Measurements from ENCODE around the gene BTN3A1. TPM values are rescaled to one million over a fixed set of nuclear protein-coding genes. Genes with fewer than 3 reads are reported as not detected.

Gene BTN3A1
- total RNA-seq, 4 donors from 2014 or later = 2.5 to 3.5 (median 3.1) TPM

DNA sequence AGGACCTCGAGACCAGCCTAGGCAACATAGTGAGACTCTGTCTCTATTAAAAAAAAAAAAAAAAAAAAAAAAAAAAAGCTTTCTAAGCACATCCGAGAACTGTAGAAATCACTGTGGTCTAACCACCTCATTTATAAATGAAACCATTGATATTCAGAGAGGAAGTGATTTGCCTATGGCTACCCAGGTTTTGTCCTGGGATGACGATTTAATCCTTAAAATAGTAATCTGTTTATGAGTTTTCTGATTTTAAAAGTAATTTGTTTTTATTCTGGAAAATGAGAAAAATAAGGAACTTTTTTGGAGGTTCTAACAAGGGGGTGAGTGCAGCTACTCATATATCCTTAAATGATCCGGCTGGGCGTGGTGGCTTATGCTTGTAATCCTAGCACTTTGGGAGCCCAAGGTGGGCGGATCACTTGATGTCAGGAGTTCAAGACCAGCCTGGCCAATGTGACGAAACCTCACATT, 43.5 kb upstream of the BTN3A1 start:
- Histone ChIP-seq H3K27ac (no peak overlapping the region), H3K36me3 (no peaks in the 10 kb centered on the region), H3K4me3 (no peak overlapping the region), H3K27me3 (no peaks in the 10 kb centered on the region), H3K4me1 (no peaks in the 10 kb centered on the region), H3K9me3 (no peaks in the 10 kb centered on the region)
- in situ Hi-C loops (cut with MboI; ENCODE audit: low sequenced_read_pairs in 4 of 4) = no loop called here
- no peak for DNase-seq
- ATAC-seq = no peak
- TF ChIP-seq, protein P1, sequence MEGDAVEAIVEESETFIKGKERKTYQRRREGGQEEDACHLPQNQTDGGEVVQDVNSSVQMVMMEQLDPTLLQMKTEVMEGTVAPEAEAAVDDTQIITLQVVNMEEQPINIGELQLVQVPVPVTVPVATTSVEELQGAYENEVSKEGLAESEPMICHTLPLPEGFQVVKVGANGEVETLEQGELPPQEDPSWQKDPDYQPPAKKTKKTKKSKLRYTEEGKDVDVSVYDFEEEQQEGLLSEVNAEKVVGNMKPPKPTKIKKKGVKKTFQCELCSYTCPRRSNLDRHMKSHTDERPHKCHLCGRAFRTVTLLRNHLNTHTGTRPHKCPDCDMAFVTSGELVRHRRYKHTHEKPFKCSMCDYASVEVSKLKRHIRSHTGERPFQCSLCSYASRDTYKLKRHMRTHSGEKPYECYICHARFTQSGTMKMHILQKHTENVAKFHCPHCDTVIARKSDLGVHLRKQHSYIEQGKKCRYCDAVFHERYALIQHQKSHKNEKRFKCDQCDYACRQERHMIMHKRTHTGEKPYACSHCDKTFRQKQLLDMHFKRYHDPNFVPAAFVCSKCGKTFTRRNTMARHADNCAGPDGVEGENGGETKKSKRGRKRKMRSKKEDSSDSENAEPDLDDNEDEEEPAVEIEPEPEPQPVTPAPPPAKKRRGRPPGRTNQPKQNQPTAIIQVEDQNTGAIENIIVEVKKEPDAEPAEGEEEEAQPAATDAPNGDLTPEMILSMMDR (IDR thresholded peaks at IDR 0.05 in 4 of 5, conservative IDR thresholded peaks at IDR 0.05 in 1 of 5) = no peak
- no peak for TF ChIP-seq POLR2A (IDR thresholded peaks at IDR 0.05)
- intact Hi-C loops (cut with DNase I; ENCODE audit: low total_unique reads) = no loop called here

DNA sequence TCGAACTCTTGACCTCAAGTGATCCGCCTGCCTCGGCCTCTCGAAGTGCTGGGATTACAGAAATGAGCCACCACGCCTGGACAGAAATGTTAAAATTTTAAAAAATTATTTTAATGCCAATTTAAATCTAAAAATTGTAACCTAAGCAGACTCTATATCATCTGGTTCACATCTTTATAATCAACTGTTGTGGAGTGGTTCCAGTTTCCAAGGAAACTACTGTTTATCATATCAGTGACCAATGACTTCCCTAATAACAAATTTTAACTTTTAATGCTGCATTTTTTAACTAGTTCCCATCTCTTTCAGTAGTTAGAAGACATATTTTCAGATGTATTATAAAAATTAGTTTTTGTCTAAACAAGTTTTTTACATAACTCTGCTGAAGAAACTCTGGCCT, 42.3 kb upstream of the BTN3A1 start:
- no peak for ATAC-seq
- H3K27me3 ChIP-seq = no peaks in the 10 kb centered on the region
- no peak for DNase-seq
- H3K4me3 ChIP-seq = no peak overlapping the region
- TF ChIP-seq POLR2A (IDR thresholded peaks at IDR 0.05) = no peak
- TF ChIP-seq, protein P1 (IDR thresholded peaks at IDR 0.05 in 4 of 5, conservative IDR thresholded peaks at IDR 0.05 in 1 of 5) = no peak
- no peaks in the 10 kb centered on the region for H3K36me3 ChIP-seq
- H3K9me3 ChIP-seq = no peaks in the 10 kb centered on the region
- H3K27ac ChIP-seq = no peak overlapping the region
- peaks cover 5 to 8% of the 10 kb centered on the region in 2 donors for H3K4me1 ChIP-seq
- in situ Hi-C loops (cut with MboI; ENCODE audit: low sequenced_read_pairs in 4 of 4) = no loop called here
- intact Hi-C loops (cut with DNase I; ENCODE audit: low total_unique reads) = loop anchor here (5.0 kb wide), 1 partner anchor 113 kb away; no protein-coding TSS in a partner anchor

DNA sequence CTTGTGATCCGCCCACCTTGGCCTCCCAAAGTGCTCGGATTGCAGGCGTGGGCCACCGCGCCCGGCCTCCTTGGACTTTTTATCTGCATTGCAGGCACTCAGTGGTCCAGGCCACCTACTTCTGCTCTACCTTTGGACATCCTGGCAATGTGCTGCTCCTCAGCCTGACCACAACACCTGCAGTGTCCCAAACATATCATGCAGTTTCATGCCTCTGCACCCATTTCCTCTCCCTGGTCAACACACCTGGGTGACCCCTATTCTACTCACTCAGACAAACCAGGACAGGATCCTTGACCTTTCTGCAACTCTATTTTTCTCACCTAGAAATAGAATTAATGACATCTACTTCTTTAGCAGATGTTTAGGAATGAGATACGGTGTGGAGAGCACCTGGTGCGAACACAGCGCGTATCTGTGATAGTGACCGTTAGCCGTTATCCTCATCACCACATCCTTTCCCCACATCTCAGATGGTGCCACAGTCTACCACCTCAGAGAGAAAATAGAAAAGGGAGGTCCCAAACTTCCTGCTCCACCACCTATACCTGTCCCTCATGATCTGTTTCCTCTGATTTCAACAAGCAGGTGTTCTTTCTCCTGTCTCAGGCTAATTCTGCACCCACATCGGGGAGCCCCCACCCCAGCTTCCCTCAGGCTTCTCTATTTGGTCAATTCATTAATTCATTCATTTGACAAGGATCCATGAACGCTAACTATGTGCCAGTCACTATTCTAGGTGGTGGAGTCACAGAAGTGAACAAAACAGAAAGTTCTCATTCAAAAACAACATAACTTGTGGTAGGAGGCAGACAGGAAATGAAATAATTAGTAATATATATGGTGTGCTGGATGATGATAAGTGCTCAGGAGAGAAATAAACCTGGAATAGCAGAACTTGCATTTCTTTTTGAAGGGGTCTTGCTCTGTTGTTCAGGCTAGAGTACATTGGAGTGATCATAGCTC, 41.3 kb upstream of the BTN3A1 start:
- no peak for ATAC-seq
- no peak for TF ChIP-seq POLR2A (IDR thresholded peaks at IDR 0.05)
- TF ChIP-seq, protein P1 (IDR thresholded peaks at IDR 0.05 in 4 of 5, conservative IDR thresholded peaks at IDR 0.05 in 1 of 5) = no peak
- Histone ChIP-seq H3K27me3 (no peaks in the 10 kb centered on the region), H3K4me3 (no peak overlapping the region), H3K36me3 (no peaks in the 10 kb centered on the region), H3K4me1 (peaks cover 8% of the 10 kb centered on the region in 2 donors), H3K9me3 (no peaks in the 10 kb centered on the region), H3K27ac (no peak overlapping the region)
- no peak for DNase-seq
- intact Hi-C loops (cut with DNase I; ENCODE audit: low total_unique reads) (loop anchor here (5.0 kb wide), 1 partner anchor 112 kb away; no protein-coding TSS in a partner anchor), in situ Hi-C loops (cut with MboI; ENCODE audit: low sequenced_read_pairs in 4 of 4) (no loop called here)

DNA sequence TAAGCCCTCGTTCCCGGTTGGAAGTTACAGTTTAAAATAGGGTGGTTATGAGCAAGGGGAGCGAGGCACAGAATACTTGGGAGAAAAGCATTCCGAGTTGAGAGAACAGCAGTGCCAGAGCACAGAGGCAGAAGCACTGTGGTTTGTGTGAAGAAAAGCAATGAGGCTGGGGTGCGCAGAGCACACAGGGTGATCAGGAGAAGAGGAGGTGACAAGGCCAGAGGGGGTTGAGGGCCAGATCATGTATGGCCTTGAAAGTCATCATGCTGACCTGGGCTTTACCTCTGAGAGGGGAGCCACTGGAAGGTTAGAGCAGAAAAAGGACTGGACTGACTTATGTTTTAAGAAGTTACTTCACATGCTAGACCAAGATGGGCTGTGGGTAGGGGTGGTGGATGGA, 40.5 kb upstream of the BTN3A1 start:
- H3K4me3 ChIP-seq = no peak overlapping the region
- in situ Hi-C loops (cut with MboI; ENCODE audit: low sequenced_read_pairs in 4 of 4) (no loop called here), intact Hi-C loops (cut with DNase I; ENCODE audit: low total_unique reads) (loop anchor here (5.0 kb wide), 1 partner anchor 111 kb away; no protein-coding TSS in a partner anchor)
- DNase-seq = no peak
- no peaks in the 10 kb centered on the region for H3K36me3 ChIP-seq
- no peak for ATAC-seq
- TF ChIP-seq POLR2A (IDR thresholded peaks at IDR 0.05) = no peak
- TF ChIP-seq, protein P1 (IDR thresholded peaks at IDR 0.05 in 4 of 5, conservative IDR thresholded peaks at IDR 0.05 in 1 of 5) = no peak
- H3K27me3 ChIP-seq = no peaks in the 10 kb centered on the region
- H3K27ac ChIP-seq = no peak overlapping the region
- H3K9me3 ChIP-seq = no peaks in the 10 kb centered on the region
- H3K4me1 ChIP-seq = peaks cover 8% of the 10 kb centered on the region in 2 donors
